H9 (cell line): ENCODE data around the gene TTC23. TPM values are rescaled to one million over a fixed set of nuclear protein-coding genes. Genes with fewer than 3 reads are reported as not detected.

Source experiments
- DNase-seq: peaks from one replicate; pipeline ENCODE4 v3.0.0-alpha.2; 2017
- H2AFZ ChIP-seq: one replicate; pipeline ENCODE4 v1.6.1; 2013; ENCODE audit warnings: mild to moderate bottlenecking, low read length, control low read depth, moderate library complexity
- H2AK5ac ChIP-seq: 2 replicates; pipeline ENCODE4 v1.6.1; 2013; ENCODE audit warnings: low read length, control low read depth, mixed read lengths; ENCODE audit not compliant: insufficient read length
- H2BK120ac ChIP-seq: one replicate; pipeline ENCODE4 v1.6.1; 2013; ENCODE audit warnings: low read depth, mild to moderate bottlenecking, low read length, control low read depth, inconsistent platforms; ENCODE audit not compliant: poor library complexity, severe bottlenecking
- H2BK12ac ChIP-seq: 2 replicates; pipeline ENCODE4 v1.6.1; 2013; ENCODE audit warnings: low read length, control low read depth, mixed read lengths, low read depth; ENCODE audit not compliant: insufficient read length
- H2BK15ac ChIP-seq: 2 replicates; pipeline ENCODE4 v1.6.1; 2013; ENCODE audit warnings: low read depth, low read length, control low read depth
- H2BK20ac ChIP-seq: one replicate; pipeline ENCODE4 v1.6.1; 2013; ENCODE audit warnings: low read depth, mild to moderate bottlenecking, low read length, control low read depth, inconsistent platforms; ENCODE audit not compliant: poor library complexity, severe bottlenecking
- H2BK5ac ChIP-seq: 2 replicates; pipeline ENCODE4 v1.6.1; 2013; ENCODE audit warnings: low read length, control low read depth, mixed read lengths; ENCODE audit not compliant: insufficient read length
- H3K14ac ChIP-seq: 2 replicates; pipeline ENCODE4 v1.6.1; 2013; ENCODE audit warnings: low read length, control low read depth; ENCODE audit not compliant: insufficient read depth
- H3K18ac ChIP-seq: 2 replicates; pipeline ENCODE4 v1.6.1; 2013; ENCODE audit warnings: low read depth, mild to moderate bottlenecking, mixed read lengths, low read length, control low read depth; ENCODE audit not compliant: insufficient read length
- H3K23ac ChIP-seq: 2 replicates; pipeline ENCODE4 v1.6.1; 2013; ENCODE audit warnings: low read length, control low read depth, mixed read lengths, low read depth; ENCODE audit not compliant: insufficient read length
- H3K23me2 ChIP-seq: 2 replicates; pipeline ENCODE4 v1.6.1; 2013; ENCODE audit warnings: low read depth, mild to moderate bottlenecking, mixed read lengths, low read length, control low read depth; ENCODE audit not compliant: insufficient read length, poor library complexity, severe bottlenecking
- H3K27ac ChIP-seq: 2 replicates; pipeline ENCODE4 v1.5.1; 2013; ENCODE audit warnings: low read length, control low read depth, mixed read lengths, low read depth; ENCODE audit not compliant: insufficient read length
- H3K27me3 ChIP-seq: 2 replicates; pipeline ENCODE4 v1.6.1; 2013; ENCODE audit warnings: low read length, control low read depth, inconsistent platforms; ENCODE audit not compliant: insufficient read depth
- H3K4ac ChIP-seq: 2 replicates; pipeline ENCODE4 v1.6.1; 2013; ENCODE audit warnings: low read depth, mild to moderate bottlenecking, control low read depth, inconsistent platforms, low read length, moderate library complexity
- H3K4me1 ChIP-seq: 2 replicates; pipeline ENCODE4 v1.6.1; 2013; ENCODE audit warnings: low read length, control low read depth, inconsistent platforms; ENCODE audit not compliant: insufficient read depth
- H3K4me2 ChIP-seq: 2 replicates; pipeline ENCODE4 v1.6.1; 2013; ENCODE audit warnings: low read length, control low read depth, mixed read lengths; ENCODE audit not compliant: insufficient read length, insufficient read depth
- H3K56ac ChIP-seq: 2 replicates; pipeline ENCODE4 v1.6.1; 2013; ENCODE audit warnings: low read depth, mild to moderate bottlenecking, mixed read lengths, low read length, control low read depth; ENCODE audit not compliant: insufficient read length
- H3K79me1 ChIP-seq: 2 replicates; pipeline ENCODE4 v1.6.1; 2013; ENCODE audit warnings: low read depth, mild to moderate bottlenecking, moderate library complexity, low read length, control low read depth, inconsistent platforms; ENCODE audit not compliant: insufficient read depth, poor library complexity, severe bottlenecking
- H3K79me2 ChIP-seq: 2 replicates; pipeline ENCODE4 v1.6.1; 2013; ENCODE audit warnings: low read length, control low read depth, inconsistent platforms; ENCODE audit not compliant: insufficient read depth
- H3K9ac ChIP-seq: 2 replicates; pipeline ENCODE4 v1.6.1; 2013; ENCODE audit warnings: low read length, control low read depth, mixed read lengths; ENCODE audit not compliant: insufficient read length; ENCODE audit errors: extremely low read depth
- H3K9me3 ChIP-seq: one replicate; pipeline ENCODE4 v1.6.1; 2013; ENCODE audit warnings: low read depth, low read length, inconsistent platforms; ENCODE audit not compliant: control insufficient read depth
- H3T11ph ChIP-seq: one replicate; pipeline ENCODE4 v1.6.1; 2013; ENCODE audit warnings: mild to moderate bottlenecking, low read length, control low read depth, inconsistent platforms
- H4K20me1 ChIP-seq: one replicate; pipeline ENCODE4 v1.6.1; 2013; ENCODE audit not compliant: control insufficient read depth, insufficient read length, insufficient read depth
- H4K5ac ChIP-seq: 2 replicates; pipeline ENCODE4 v1.6.1; 2013; ENCODE audit warnings: low read depth, mild to moderate bottlenecking, mixed read lengths, low read length, control low read depth; ENCODE audit not compliant: insufficient read length
- H4K8ac ChIP-seq: replicated peaks from 2 replicates; pipeline ENCODE4 v1.6.1; 2013; ENCODE audit warnings: low read length, control low read depth, mixed read lengths, low read depth; ENCODE audit not compliant: insufficient read length
- H4K91ac ChIP-seq: 2 replicates; pipeline ENCODE4 v1.6.1; 2013; ENCODE audit warnings: low read depth, mild to moderate bottlenecking, moderate library complexity, mixed read lengths, low read length, control low read depth; ENCODE audit not compliant: insufficient read length
- H3K27ac Mint-ChIP-seq, 3 experiments: 2 replicates in 2 of 3; 3 replicates in 1 of 3; pipeline ENCODE4 v1.8.0; 2020 to 2021; ENCODE audit warnings: mixed read lengths in 3 of 3, mild to moderate bottlenecking in 1 of 3, moderate library complexity in 1 of 3
- H3K27me3 Mint-ChIP-seq: 2 replicates; pipeline ENCODE4 v1.8.0; 2021; ENCODE audit warnings: low read depth, mild to moderate bottlenecking, moderate library complexity, mixed read lengths
- H3K36me3 Mint-ChIP-seq, 3 experiments: 2 replicates in 2 of 3; 3 replicates in 1 of 3; pipeline ENCODE4 v1.8.0; 2020 to 2021; ENCODE audit warnings: low read depth in 3 of 3, mixed read lengths in 3 of 3; ENCODE audit not compliant: insufficient read depth in 1 of 3
- H3K4me1 Mint-ChIP-seq, 2 experiments: 2 replicates each; pipeline ENCODE4 v1.8.0; 2020; ENCODE audit warnings: mixed read lengths in 2 of 2
- H3K4me3 Mint-ChIP-seq, 2 experiments: 2 replicates in 1 of 2; 3 replicates in 1 of 2; pipeline ENCODE4 v1.8.0; 2020 to 2021; ENCODE audit warnings: mild to moderate bottlenecking in 2 of 2, mixed read lengths in 2 of 2, moderate library complexity in 1 of 2
- H3K9me3 Mint-ChIP-seq, 2 experiments: 2 replicates in 1 of 2; 3 replicates in 1 of 2; pipeline ENCODE4 v1.8.0; 2020; ENCODE audit warnings: mild to moderate bottlenecking in 2 of 2, mixed read lengths in 2 of 2, moderate library complexity in 1 of 2
- CTCF ChIP-seq: fragments of 200-600 bp; sonication (generic); conservative IDR thresholded peaks from 3 replicates; pipeline ENCODE4 v1.8.0; 2021; ENCODE audit warnings: antibody characterized with exemption, mild to moderate bottlenecking
- WGBS: extraction: QIAGEN DNeasy Blood & Tissue Kit; methylation state at CpG from one replicate; pipeline ENCODE4 v1.1.7; 2013; ENCODE audit warnings: missing lambda C conversion rate, low lambda C conversion rate, mixed read lengths; ENCODE audit not compliant: insufficient read length; ENCODE audit errors: extremely low coverage; 5-methylcytosine and 5-hydroxymethylcytosine counted together
- total RNA-seq: library from RNA; stranded (reverse); gene quantifications from 2 replicates; pipeline ENCODE4 v1.2.1, GENCODE V29; 2021

TTC23 gene
- total RNA-seq, 1 experiment from 2014 or later: 14.3 TPM

GRCh38 chr15:99275061-99275460 lies 25.7 kb upstream of the TTC23 start:
- Histone ChIP-seq H3T11ph (no peak overlapping the region), H3K4me2 (no peak overlapping the region), H3K9ac (no peak overlapping the region), H3K56ac (no peak overlapping the region), H3K79me1 (no peaks in the 10 kb centered on the region), H3K14ac (no peak overlapping the region), H3K79me2 (no peaks in the 10 kb centered on the region), H2BK12ac (no peak overlapping the region), H2BK20ac (no peak overlapping the region), H3K23me2 (no peaks in the 10 kb centered on the region), H3K9me3 (no peaks in the 10 kb centered on the region), H3K23ac (no peak overlapping the region), H4K91ac (no peak overlapping the region), H4K20me1 (no peaks in the 10 kb centered on the region), H2AFZ (no peak overlapping the region), H3K4ac (no peak overlapping the region), H3K27ac (no peak overlapping the region), H2AK5ac (no peak overlapping the region), H3K27me3 (no peaks in the 10 kb centered on the region), H2BK15ac (no peak overlapping the region), H2BK5ac (no peak overlapping the region), H4K8ac (no peak overlapping the region), H2BK120ac (no peak overlapping the region), H4K5ac (no peak overlapping the region), H3K18ac (no peak overlapping the region), H3K4me1 (no peaks in the 10 kb centered on the region)
- peaks cover 8% of the 10 kb centered on the region in 2 experiments for H3K4me1 Mint-ChIP-seq
- H3K4me3 Mint-ChIP-seq: no peak overlapping the region
- no CpG with 5 or more reads among the region's 2 CpGs for WGBS
- no peaks in the 10 kb centered on the region for H3K9me3 Mint-ChIP-seq
- H3K27me3 Mint-ChIP-seq: no peaks in the 10 kb centered on the region; the same call in 1 of the 2 replicates
- no peaks in the 10 kb centered on the region for H3K36me3 Mint-ChIP-seq
- DNase-seq: no peak
- peak overlapping the region in 1 of 3 experiments; percentile 49; a peak in 1 of 7 replicates for H3K27ac Mint-ChIP-seq
- TF ChIP-seq CTCF: no peak
